HepG2 (cell line): Measurements from ENCODE around the gene SIRPB2. TPM values are rescaled to one million over a fixed set of nuclear protein-coding genes. Genes with fewer than 3 reads are reported as not detected.
"Not testable (repeated sequence)": the region's sequence is repeated elsewhere in the genome, so short reads cannot be mapped to it uniquely, and the experiment has no call there.

Source experiments
- ATAC-seq: fragments of 200-7000 bp; cut with Tn5 transposase; 3 replicates; pipeline ENCODE4 v1.9.1; 2020; ENCODE audit warnings: mild to moderate bottlenecking, moderate library complexity
- BruUV-seq: library from RNA; stranded (reverse); fragments of 400-500 nt; replicated peaks from 2 replicates; lab custom pipeline; 2021; lab: Mats Ljungman, UMichigan
- CTCF ChIA-PET: fragments of 300-600 bp; formaldehyde crosslinking; extraction: SDS; loops from one replicate; lab custom pipeline; 2021; ENCODE audit warnings: low total read pairs, inconsistent platforms, low intra/inter-chr PET ratio; lab: Yijun Ruan, JAX
- POLR2A ChIA-PET: fragments of 350-600 bp; sonication (Branson Sonifier 250); formaldehyde crosslinking; loops from one replicate; lab custom pipeline; 2020; ENCODE audit warnings: antibody characterized with exemption, inconsistent platforms; lab: Yijun Ruan, JAX
- DNase-seq: peaks from one replicate; pipeline ENCODE4 v3.0.0-alpha.2; 2015; ENCODE audit warnings: low spot score
- FAIRE-seq: peaks from 3 replicates; lab custom pipeline; 2011; peaks lifted over from hg19 to GRCh38; lab: Jason Lieb, UNC
- H2AFZ ChIP-seq: one replicate; pipeline ENCODE4 v1.6.1; 2011; ENCODE audit warnings: low read length, inconsistent platforms
- H3K27ac ChIP-seq: fragments of 300-600 bp; 3 replicates; pipeline ENCODE4 v1.8.0; 2011; ENCODE audit warnings: mixed run types, mild to moderate bottlenecking, mixed read lengths, low read length, inconsistent platforms; ENCODE audit not compliant: insufficient read depth; ENCODE audit errors: extremely low read length
- H3K27me3 ChIP-seq, 2 experiments: fragments of 200-600 bp in 1 of 2; 2 replicates in 1 of 2; 3 replicates in 1 of 2; pipeline versions ENCODE4 v1.6.0 to v1.8.0; 2011; ENCODE audit warnings: low read length in 2 of 2, mild to moderate bottlenecking in 2 of 2, moderate library complexity in 2 of 2, inconsistent platforms in 1 of 2; ENCODE audit not compliant: insufficient read depth in 2 of 2, control insufficient read depth in 1 of 2
- H3K36me3 ChIP-seq, 2 experiments: fragments of 200-600 bp in 1 of 2; replicated peaks in 1 of 2; 2 replicates in 1 of 2; 3 replicates in 1 of 2; pipeline versions ENCODE4 v1.5.1 to v1.8.0; 2011; ENCODE audit warnings: low read length in 2 of 2, inconsistent platforms in 1 of 2; ENCODE audit not compliant: insufficient read depth in 2 of 2, control insufficient read depth in 1 of 2
- H3K4me1 ChIP-seq: 2 replicates; pipeline ENCODE4 v1.5.1; 2012; ENCODE audit warnings: low read length, inconsistent platforms; ENCODE audit not compliant: insufficient read depth
- H3K4me2 ChIP-seq: 2 replicates; pipeline ENCODE4 v1.6.0; 2011; ENCODE audit warnings: low read depth, low read length, inconsistent platforms
- H3K4me3 ChIP-seq, 3 experiments: fragments of 200-600 bp in 1 of 3; sonication (generic), shearing (Covaris generic) in 1 of 3; replicated peaks in 1 of 3; 2 replicates each; pipeline ENCODE4 v1.5.1; 2011 to 2016; ENCODE audit warnings: low read length in 3 of 3, inconsistent platforms in 2 of 3, low read depth in 2 of 3, mild to moderate bottlenecking in 2 of 3, control low read depth in 1 of 3, mixed read lengths in 1 of 3; ENCODE audit not compliant: insufficient read depth in 1 of 3
- H3K79me2 ChIP-seq: one replicate; pipeline ENCODE4 v1.6.1; 2011; ENCODE audit warnings: low read length, inconsistent platforms; ENCODE audit not compliant: insufficient read depth
- H3K9ac ChIP-seq: 2 replicates; pipeline ENCODE4 v1.6.0; 2011; ENCODE audit warnings: mild to moderate bottlenecking, low read depth, low read length, inconsistent platforms; ENCODE audit not compliant: insufficient read depth
- H3K9me3 ChIP-seq: 2 replicates; pipeline ENCODE4 v1.5.1; 2012; ENCODE audit warnings: mild to moderate bottlenecking, low read length
- H4K20me1 ChIP-seq: 2 replicates; pipeline ENCODE4 v1.6.0; 2011; ENCODE audit warnings: inconsistent platforms, mild to moderate bottlenecking, low read length, moderate library complexity; ENCODE audit not compliant: insufficient read depth
- FOSL2 ChIP-seq: sonication (generic); formaldehyde crosslinking; IDR thresholded peaks from 2 replicates; pipeline ENCODE4 v1.4.0; 2020; ENCODE audit warnings: missing genetic modification reagents
- ZNF34 ChIP-seq: sonication (generic); formaldehyde crosslinking; IDR thresholded peaks from 2 replicates; pipeline ENCODE4 v1.4.0; 2020; ENCODE audit warnings: mild to moderate bottlenecking, missing genetic modification reagents, borderline replicate concordance
- WGBS: methylation state at CpG from one replicate; pipeline ENCODE4 v1.1.6; 2017; ENCODE audit warnings: low lambda C conversion rate; 5-methylcytosine and 5-hydroxymethylcytosine counted together
- in situ Hi-C: cut with HindIII; loops from 2 replicates; pipeline ENCODE4 v1.10.0; 2017; ENCODE audit warnings: low pct_unique_long_range_greater_than_20kb; ENCODE audit not compliant: extremely low pct_ligation_motif_present
- intact Hi-C: fragments of 100-400 bp; cut with micrococcal nuclease; formaldehyde crosslinking; loops from one replicate; pipeline ENCODE4 v1.10.0; 2022; ENCODE audit not compliant: unreplicated experiment
- polyA plus RNA-seq, 8 experiments: library from polyadenylated mRNA; depleted of rRNA in 3 of 8; stranded (reverse) in 7 of 8; unstranded in 1 of 8; fragments of >200 nt; fragmentation: Illumina TruSeq in 4 of 8; extraction: Trizol in 4 of 8; gene quantifications; 2 replicates each; pipeline versions ENCODE4 v1.2.1 to v1.2.3, GENCODE V29; 2011 to 2016; ENCODE audit warnings: low read depth in 4 of 8, missing spikeins in 1 of 8, mixed read lengths in 1 of 8; ENCODE audit not compliant: insufficient read depth in 1 of 8
- total RNA-seq, 5 experiments: library from RNA; depleted of rRNA; stranded (reverse); fragments of >200 nt; fragmentation: Illumina TruSeq; extraction: Trizol; gene quantifications; 2 replicates each; pipeline ENCODE4 v1.2.3, GENCODE V29; 2016; ENCODE audit warnings: low read depth in 1 of 5
- TF ChIP-seq, protein P1 (sequence below): fragments of 450-650 bp; IDR thresholded peaks from 2 replicates; pipeline ENCODE4 v1.6.1; 2017

The SIRPB2 gene
- total and polyA plus RNA-seq, 2 of the 13 experiments (the other 11 are each of a cell fraction or from before 2014, with no cell fraction given): not detected

DNA sequence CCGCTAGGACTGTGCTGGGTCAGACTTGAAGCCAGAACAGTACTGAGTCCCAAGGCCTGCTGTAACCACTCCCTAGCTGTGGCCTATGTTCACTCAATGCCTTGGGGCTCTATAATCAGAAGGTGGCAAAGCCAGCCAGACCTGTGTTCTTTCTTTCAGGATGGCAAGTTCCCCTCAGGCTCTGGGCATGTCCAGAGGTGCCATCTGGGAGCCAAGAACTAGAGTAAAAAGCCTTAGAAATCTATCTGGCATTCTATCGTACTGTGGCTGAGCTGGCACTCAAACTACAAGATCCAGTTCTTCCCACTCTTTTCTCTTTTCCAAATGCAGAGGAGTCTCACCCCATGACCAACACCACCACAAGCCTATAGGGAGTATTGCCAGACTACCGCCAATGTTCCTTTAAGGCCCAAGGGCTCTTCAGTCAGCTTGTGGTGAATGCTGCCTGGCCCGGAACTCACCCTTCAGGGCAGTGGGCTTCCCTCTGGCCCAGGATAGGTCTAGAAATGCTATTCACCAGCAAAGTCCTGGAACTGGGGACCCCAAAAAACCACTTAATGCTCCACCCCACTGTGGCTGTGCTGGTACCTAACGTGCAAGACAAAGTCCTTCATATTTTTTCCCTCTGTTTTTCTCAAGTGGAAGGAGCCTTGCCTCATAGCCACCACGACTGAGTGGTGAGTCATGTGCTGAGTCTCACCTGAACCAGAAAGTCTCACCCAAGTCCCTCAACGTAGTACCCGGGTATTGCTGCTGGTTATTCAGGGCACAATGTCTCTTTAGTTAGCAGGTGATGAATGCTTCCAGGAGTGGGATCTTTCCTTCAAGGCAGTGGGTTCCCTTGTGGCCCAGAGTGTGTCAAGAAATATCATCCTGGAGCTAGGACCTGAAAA, 8.6 kb upstream of the SIRPB2 start:
- Histone ChIP-seq H3K9me3 (no peaks in the 10 kb centered on the region), H3K4me1 (peaks cover 9% of the 10 kb centered on the region; the same call in 1 of the 2 replicates)
- intact Hi-C loops: no loop called here
- DNase-seq (no peak), ATAC-seq (no peak)
- POLR2A ChIA-PET: no interaction called here
- TF ChIP-seq FOSL2 (CRISPR knock-in tag) (peak; percentile 42), ZNF34 (CRISPR knock-in tag) (no peak)
- TF ChIP-seq, all 625 proteins: peak for 1
- Histone ChIP-seq H4K20me1 (no peaks in the 10 kb centered on the region), H3K79me2 (no peaks in the 10 kb centered on the region), H3K4me3 (no peak overlapping the region), H3K27me3 (peaks cover 0 to 2% of the 10 kb centered on the region in 2 experiments; a peak in 1 of 5 replicates), H3K9ac (no peak overlapping the region), H3K27ac (no peak overlapping the region), H3K4me2 (no peak overlapping the region), H3K36me3 (no peaks in the 10 kb centered on the region), H2AFZ (no peak overlapping the region)
- CTCF ChIA-PET: no interaction called here
- no peak for FAIRE-seq
- 33% methylated on average over 8 of the region's 8 CpGs for WGBS
- in situ Hi-C loops: no loop called here
- no TSS peak for BruUV-seq

DNA sequence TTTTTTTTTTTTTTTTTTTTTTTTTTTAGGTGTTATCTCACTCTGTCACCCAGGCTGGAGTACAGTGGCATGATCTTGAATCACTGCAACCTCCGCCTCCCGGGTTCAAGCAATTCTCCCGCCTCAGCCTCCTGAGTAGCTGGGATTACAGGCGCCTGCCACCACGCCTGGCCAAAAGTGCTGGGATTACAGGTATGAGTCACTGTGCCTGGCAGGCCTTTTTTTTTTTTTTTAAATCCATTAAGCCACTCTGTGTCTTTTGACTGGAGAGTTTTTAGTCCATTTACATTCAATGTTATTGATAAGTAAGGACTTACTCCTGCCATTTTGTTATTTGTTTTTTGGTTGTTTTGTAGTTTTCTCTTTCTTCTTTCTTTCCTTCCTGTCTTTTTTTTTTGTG, 6.2 kb upstream of the SIRPB2 start:
- FAIRE-seq, BruUV-seq, H3K4me2 ChIP-seq, H3K36me3 ChIP-seq, H4K20me1 ChIP-seq, CTCF ChIA-PET, in situ Hi-C loops, ATAC-seq, H3K27me3 ChIP-seq, H3K4me1 ChIP-seq, H3K4me3 ChIP-seq, H3K27ac ChIP-seq, H3K9ac ChIP-seq, H3K9me3 ChIP-seq, DNase-seq, POLR2A ChIA-PET, H2AFZ ChIP-seq, intact Hi-C loops, H3K79me2 ChIP-seq: not testable (repeated sequence)
- WGBS: 31% methylated on average over 5 of the region's 5 CpGs
- TF ChIP-seq, protein P1, sequence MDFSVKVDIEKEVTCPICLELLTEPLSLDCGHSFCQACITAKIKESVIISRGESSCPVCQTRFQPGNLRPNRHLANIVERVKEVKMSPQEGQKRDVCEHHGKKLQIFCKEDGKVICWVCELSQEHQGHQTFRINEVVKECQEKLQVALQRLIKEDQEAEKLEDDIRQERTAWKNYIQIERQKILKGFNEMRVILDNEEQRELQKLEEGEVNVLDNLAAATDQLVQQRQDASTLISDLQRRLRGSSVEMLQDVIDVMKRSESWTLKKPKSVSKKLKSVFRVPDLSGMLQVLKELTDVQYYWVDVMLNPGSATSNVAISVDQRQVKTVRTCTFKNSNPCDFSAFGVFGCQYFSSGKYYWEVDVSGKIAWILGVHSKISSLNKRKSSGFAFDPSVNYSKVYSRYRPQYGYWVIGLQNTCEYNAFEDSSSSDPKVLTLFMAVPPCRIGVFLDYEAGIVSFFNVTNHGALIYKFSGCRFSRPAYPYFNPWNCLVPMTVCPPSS: 0 out of 2 replicates have a peak, but pooled peaks have one; percentile 82
- peak; percentile 45 for TF ChIP-seq FOSL2 (CRISPR knock-in tag)
